ENCODE measurements around the gene DYDC2.
"Not testable (repeated sequence)": the region's sequence is repeated elsewhere in the genome, so short reads cannot be mapped to it uniquely, and the experiment has no call there.

Gene DYDC2

DNA sequence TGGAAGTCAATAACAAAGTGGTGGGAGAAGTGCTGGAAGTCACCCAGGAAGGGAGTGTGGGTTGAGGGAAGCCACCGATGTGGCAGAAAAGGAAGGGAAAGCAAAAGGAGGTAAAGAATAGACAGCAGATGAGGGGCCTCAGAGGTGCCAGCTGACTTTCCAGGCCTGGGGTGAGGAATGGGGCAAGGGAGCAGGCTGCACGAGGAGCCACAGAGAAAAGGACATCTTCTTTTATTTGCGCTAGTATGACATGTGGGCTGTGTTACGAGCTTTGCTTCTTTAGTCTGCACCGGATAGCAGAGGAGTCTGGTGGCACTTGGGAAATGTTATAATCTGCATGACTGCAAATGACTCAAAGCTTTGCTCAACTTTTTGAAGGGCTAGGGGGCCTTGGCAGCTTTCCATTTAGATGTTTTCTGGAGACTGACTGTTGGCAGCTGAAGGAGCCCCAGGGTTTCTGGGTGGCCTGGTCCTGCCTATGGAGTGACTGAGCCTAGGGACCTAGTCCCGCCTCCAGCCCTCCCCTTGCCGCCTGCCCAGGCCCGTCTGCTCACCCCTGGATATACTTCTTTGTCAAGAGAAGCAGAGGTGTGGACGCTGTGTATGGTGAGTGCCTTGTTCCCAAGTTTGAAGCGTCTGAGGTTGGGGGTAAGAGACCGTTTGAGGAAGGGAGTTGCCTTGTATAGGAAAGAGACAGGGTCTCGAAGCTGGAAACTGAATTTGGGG, 56.9 kb downstream of the DYDC2 start:
- no peak for DNase-seq (ENCODE audit: low read depth in 1 of 2, low spot score in 1 of 2)

GRCh38 chr10:80414142-80414895, 57.7 kb downstream of the DYDC2 start:
- no peak for DNase-seq (ENCODE audit: low read depth in 1 of 2, low spot score in 1 of 2)

DNA sequence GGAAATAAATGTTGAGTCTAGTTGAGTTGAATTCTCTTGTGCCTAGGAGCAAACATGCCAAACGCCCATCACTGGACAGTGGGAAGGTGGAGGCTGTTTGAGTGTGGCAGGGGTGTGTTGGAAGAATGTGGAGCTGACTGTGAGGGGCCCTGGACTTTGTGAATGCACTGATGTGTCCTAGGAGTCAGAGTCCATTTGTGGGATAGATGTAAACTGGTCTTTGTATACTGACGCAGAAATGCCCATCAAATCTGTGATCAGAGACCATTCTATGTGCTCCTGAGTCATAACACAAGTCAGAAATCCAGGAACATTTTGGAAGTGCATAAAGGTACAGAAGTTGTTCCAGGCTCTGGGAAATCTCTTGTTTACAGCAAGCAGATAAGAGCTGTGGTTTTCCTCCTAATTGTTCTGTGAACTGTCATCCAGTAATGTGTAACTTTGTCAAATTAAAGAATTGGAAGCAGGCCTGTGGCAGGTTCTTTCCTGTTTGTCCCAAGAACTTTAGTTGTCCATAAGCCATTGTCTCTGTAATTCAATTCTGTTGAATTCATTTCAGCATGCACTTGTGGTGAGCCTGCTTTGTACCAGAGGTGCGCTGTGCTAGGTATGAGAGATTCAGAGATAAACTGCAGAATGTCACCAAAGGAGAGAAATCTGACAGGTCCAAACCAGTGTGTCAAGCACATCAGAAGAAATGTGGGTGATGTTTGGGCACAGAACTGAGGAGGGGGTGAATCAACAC, 59.3 kb downstream of the DYDC2 start:
- DNase-seq (ENCODE audit: low read depth in 1 of 2, low spot score in 1 of 2), result no peak

DNA sequence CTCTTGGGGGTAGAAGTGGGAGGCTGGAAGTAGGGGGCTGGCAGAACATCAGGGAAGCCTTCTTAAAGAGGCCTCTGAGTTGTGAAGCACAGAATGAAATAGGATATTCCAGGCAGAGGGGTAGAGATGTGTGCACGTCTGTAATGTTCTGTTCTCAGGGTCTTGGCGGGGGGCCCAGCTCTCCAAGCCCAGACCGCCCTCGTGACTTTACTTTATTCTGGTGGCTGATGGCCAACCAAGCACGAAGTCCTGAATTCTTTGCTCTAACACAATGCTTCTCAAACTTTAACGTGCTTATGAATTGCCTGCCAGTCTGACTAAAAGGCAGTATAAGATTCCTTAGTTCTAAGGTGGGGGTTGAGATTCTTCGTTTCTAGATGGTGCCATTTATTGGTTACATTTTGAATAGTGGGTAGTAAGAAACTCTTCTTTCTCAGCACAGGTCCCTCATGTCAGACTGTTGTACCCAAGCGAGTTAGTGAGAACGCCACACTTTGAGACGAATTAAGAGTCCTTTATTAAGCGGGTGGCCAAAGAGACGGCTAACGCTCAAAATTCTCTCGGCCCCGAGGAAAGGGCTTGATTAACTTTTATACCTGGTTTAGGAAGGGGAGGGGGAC, 60.0 kb downstream of the DYDC2 start:
- no peak for DNase-seq (ENCODE audit: low read depth in 1 of 2, low spot score in 1 of 2)

GRCh38 chr10:80417256-80417655, 60.7 kb downstream of the DYDC2 start:
- DNase-seq (ENCODE audit: low read depth in 1 of 2, low spot score in 1 of 2), result not testable (repeated sequence)
